ENCODE results near the gene A1BG.

The A1BG gene, protein sequence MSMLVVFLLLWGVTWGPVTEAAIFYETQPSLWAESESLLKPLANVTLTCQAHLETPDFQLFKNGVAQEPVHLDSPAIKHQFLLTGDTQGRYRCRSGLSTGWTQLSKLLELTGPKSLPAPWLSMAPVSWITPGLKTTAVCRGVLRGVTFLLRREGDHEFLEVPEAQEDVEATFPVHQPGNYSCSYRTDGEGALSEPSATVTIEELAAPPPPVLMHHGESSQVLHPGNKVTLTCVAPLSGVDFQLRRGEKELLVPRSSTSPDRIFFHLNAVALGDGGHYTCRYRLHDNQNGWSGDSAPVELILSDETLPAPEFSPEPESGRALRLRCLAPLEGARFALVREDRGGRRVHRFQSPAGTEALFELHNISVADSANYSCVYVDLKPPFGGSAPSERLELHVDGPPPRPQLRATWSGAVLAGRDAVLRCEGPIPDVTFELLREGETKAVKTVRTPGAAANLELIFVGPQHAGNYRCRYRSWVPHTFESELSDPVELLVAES

DNA sequence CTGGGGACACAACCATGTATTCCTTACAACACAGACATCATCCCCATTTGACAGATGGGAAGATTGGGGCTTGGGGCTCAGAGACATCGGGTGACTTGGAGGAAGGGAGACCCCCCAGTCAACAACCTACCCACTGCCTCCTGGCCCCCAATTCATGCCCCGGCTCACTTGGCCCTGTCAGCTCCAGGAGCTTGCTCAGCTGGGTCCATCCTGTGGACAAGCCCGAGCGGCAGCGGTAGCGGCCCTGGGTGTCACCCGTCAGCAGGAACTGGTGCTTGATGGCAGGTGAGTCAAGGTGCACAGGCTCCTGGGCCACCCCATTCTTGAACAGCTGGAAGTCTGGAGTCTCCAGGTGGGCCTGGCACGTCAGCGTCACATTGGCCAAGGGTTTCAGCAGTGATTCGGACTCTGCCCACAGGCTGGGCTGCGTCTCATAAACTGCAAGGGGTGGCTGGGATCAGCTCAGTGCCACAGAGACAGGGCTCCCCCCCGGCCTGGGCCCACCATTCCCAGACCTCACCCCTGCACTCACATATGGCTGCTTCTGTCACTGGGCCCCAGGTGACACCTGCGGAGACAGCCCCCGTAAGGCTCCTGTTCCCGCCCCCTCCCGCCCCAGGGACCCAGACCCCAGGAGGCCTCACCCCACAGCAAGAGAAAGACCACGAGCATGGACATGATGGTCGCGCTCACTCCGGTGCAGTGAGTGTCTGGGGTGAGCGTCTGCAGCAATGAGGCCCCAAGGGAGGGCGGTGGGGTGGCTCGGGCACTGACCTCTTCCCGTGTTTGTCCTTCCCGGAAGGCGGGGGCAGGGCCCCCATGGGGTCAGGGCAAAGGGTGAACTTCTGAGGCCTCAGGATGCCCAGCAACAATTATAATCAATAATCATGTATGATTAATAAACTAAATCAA, at the start of gene A1BG:
Gene A1BG, minus strand, starts transcription at position 733 of the 912 bp plus-strand sequence. Its CDS starts 55 bp downstream, at position 678.
- no peak for DNase-seq

DNA sequence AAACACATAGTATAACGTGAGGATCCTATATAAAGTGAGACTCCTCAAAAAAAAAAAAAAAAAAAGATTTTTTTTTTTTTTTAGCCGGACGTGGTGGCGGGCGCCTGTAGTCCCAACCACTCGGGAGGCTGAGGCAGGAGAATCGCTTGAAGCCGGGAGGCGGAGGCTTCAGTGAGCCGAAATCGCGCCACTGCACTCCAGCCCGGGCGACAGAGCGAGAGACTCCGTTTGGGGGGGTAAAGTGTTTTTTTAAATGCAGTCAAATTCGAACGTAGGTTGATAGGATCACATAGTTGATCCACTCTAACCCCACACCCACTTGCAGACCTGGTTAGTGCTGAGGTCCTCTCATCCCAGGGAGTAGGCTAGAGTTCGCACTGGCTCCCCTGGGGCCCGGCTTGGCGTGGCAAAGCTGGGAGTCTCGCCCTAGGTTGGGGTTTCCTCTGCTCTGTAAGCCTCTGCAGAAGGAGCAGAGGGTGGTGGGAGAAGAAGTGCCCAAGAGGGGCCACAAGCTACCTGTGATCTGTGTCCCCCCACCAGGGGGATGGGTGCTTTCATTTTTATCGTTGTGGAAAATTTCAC, 48.6 kb upstream of the A1BG start:
- no peak for DNase-seq

DNA sequence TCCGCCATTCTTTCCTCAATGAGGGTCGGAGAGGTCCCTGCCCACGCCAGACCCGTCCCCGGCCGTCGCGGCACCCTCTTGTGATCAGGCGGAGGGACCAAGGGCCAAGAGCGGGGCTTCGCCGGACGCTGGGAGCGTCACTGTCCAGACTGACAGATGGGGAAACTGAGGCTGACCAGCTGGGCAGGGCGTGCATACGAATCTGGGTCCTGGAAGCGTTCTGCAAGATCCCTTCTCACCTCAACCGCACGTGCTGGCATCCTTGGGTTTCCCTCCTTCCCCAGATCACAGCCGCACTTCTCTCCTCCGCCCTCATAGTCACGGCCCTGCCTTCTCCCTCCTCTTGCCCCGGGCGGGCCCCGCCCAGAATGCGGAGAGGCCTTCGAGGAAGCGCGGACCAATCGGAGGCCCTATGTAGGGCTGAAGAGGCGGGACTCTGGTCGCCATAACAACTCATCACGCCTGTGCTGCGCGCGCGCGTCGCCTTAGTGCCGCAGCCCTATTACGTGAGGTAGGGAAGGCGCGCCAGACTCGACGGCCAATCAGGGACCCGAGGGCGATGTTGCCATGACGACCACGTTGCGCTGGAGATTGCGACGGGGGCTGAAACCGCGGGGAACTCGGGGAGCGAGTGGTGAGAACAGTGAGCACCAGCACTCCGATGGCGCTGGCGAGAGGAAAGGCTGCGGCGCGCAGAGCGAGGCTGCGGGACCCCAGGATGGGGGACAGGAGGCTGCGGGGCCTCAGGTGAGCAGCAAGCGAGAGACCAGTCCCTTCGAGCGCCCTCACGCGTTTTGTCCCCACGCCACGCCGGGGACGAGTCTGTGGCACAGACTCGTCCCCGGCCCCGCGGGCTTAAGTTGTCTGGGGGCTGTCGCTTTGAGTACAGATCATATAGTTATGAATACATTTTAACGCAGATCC, 47.9 kb upstream of the A1BG start:
- DNase-seq: peak; percentile 96

DNA sequence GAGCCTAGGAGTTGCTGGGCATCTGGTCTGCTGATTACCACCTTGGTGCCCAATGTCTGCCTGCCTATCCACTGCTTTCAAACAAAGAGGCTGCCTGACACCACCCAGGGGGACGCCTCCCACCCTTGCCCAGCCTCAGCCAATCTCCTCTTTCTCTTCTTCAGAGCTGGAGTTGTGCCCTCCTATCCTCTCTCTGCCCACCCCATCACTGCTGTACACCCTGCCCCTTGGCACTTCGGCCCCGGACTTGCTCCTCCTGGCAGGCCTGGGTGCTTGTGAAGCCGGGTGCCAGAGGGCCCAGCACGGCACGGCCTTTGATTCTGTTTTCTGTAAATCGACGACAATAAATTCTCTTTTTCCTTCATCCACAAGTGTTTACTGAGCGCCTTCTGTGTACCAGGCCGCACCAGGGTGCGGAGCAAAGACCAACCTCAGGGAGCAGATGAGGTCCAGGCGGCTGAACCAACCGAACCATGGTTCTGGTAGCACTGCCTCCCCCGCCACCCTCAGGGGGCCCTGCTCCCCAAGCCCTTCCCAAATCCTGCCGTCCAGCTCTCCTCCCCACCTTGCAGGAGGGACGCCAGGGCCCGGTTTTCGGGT, 47.1 kb upstream of the A1BG start:
- DNase-seq: no peak

DNA sequence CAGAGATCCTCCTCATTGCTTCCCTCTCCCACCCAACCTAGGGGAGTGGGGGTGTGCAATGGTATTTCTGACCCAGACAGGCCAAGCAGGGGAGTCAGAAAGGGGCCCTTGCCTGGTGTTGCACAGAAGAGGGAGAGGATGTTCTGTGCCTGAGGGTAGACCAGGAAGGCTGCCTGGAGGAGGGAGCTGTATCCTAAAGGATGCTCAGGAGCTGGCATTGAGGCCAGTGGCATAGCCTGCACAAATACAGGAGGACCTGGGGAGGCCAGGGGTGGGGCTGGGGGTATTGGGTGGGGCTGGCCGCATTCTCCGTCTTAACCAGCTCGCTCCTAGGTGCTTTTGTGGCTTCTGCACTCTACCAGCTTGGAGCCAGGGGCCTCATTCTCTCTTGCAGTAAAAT, 46.6 kb upstream of the A1BG start:
- DNase-seq: no peak

DNA sequence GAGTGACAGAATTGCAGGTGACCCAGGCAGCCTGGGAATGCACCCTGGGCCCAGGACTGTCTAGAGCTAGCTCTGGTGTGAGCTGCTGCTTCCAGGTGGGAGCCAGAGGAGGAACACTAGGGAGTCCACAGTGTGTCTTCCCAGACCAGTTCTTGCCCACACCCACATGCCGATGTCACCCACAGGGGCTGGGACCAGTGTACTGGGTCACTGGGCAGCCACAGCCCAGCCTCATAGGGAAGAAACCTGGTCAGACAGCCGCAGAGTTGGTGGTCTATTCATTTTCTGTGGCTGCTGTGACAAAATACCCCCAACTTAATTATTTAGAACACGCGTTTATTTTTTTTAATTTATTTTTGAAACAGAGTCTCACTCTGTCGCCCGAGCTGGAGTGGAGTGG, 45.3 kb upstream of the A1BG start:
- no peak for DNase-seq

DNA sequence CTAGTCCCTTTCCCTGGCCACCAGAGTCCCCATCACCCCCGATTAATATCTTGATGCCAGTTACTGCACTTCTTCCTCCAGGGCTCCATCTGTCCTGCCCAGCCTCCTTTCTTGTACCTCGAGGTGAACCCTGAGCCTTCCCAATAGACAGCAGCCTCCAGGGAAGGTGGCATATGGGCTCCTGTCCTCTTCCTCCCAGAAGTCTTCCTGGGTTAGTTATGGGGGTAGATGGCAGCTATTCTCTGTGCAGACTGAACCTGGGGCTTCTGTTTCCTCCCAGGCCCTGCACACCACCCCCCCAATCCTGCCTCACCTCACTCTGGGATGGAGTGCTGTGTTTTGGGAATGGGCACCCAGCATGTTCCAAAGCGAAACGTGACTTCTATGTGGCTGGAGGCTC, 44.8 kb upstream of the A1BG start:
- DNase-seq: no peak

DNA sequence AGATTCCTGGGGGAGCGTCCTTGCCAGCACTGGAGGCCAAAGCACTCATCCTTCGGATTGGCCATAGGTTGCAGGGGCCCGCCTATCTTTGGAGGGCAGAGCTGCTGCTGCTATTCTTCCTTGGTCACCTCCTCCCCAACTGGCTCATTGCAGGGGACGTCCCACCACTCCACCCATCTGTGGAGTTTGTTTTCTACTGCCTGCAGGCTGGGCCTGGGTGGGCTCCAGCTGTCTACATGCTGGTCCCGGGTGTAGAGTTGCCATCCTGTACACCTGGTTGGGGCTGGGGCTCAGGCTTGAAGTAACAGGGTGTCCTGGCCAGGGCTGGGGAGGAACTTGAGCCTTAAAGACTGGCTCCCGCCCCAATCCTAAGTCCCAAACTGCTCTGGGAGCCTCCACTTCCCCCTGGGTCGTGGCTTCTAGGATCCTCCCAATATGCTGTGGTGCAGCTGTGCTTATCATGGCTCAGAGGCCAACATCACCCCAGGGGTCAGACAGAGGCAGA, 44.3 kb upstream of the A1BG start:
- DNase-seq: no peak

DNA sequence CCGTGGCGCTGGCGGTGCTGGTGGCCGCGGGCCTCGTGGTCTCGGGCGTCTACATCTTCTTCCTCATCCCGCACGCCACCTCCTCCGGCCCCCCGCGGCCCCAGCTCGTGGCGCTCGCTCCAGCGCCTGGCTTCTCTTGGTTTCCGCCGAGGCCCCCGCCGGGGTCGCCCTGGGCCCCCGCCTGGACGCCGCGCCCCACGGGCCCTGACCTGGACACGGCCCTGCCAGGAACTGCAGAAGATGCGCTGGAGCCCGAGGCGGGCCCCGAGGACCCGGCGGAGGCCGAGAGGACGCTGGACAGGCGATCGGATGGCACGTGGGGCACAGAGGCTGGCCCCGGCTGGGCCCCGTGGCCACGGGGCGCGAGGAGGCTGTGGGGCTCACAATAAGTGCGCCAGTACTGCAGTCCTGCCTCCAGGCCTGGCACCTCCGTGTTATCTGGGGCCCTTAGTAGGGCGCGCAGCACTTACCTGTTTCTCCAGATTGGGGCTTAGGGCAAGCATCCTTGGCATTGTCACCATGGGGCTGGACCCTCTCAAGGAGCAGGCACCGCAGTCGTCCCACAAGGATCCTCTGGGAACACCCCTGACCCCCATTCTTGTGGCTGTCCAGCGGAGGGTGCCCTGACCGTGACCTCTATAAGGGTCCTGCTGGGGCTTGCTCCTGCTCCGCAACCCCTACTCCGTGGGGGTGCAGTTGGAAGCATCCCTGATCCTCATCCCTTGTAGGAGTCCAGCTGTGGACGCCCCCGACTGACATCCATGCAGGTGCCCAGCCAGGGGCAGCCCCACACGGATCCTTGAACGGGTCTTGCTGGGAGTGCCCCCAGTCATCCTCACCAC, 43.6 kb upstream of the A1BG start:
- DNase-seq: no peak

DNA sequence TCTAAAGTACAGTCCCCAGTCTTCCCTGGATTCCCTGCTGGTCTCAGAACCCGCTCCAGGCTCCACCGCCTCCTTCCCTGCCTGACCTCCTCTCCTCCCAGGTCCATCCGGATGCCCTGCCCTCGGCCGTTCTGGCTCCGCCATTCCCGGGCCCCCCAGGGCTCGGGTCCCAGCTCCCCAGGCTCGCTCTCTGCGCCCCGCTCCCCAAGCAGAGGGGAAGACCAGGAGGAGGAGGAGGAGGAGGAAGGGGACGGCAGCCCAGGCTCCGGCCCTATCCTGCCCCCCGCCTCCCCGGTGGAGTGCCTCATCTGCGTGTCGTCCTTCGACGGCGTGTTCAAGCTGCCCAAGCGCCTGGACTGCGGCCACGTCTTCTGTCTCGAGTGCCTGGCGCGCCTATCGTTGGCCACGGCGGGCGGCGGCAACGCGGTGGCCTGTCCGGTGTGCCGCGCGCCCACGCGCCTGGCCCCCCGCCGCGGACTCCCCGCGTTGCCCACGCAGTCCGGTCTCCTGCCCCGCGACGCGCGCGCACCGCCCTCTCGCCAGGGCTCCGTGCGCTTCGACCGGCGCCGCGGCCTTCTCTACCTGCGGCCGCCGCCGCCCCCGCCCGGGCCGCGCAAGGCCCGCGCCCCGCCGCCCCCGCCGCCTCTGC, 42.8 kb upstream of the A1BG start:
- DNase-seq: peak; percentile 9

DNA sequence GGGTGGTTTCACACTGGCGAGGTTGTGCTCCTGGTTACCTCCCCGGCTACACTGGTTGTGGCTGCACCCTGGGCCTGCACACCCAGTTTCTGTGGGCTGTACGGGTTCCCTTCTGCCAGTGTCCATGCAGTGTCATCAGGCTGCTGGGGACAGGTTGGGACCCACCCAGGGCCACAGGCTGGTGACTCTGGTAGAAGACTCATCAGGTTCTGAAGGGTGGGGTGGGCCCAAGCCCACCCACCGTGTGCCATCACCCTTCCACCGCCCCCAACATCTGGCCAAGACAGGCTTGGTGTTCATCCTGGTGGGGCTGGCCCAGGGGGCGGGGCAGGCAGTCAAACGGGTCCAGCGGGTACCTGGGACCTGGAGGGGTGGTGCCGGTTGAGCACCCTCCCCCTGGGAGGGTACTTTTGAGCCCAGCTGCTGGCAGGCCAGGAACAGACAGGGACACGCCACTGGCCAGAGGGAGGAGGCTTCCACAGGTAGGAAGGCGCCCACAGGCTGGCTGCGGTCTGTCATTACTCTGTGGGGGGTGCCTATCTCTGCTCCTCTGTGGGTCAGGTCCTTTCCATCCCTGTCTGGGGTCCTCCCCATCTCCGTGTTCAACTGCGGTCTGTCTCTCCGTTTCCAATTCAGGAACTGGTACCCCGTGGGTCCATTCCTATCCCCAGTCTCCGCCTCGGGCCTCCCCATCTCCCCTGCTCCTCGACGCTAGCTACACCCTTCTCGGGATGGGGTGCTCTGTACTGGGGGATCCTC, 42.1 kb upstream of the A1BG start, which contains the start of gene RNF225:
Gene RNF225, plus strand, starts transcription at position 437 of the 759 bp plus-strand sequence. CDS start 434 bp downstream, outside the sequence.
- no peak for DNase-seq

DNA sequence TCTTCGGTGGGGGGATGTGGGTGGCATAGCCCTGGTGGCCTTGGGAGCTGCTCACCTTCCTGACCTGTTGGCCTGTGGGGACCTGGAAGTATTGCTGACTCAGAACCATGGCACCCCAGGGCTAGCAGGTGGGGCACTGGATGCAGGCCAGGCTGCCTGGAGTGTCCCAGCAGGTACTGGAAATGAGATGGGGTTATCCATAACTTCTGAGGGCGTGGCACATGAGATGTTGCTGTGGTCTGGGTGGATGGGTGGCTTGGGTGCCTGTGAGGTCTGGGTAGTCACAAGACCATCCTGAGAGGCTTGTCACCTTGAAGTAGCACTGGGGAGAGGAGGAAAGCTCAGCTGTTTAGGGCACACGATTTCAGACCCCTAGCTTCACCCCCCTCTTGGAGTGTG, 41.5 kb upstream of the A1BG start:
- no peak for DNase-seq

DNA sequence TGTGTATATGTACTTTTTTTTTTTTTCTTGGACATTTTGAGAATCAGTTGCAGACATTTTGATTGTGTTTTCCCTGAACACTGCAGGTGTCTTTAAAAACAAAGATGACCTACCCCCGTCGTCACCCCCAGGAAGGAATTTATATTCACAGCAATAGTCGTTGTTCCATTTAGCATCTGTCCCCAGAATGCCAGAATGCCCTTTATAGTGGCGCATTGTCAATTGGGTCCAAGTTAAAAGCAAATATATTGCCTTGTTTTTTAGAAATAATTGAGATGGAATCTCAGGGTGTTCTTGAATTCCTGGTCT, 40.4 kb upstream of the A1BG start:
- DNase-seq: no peak

DNA sequence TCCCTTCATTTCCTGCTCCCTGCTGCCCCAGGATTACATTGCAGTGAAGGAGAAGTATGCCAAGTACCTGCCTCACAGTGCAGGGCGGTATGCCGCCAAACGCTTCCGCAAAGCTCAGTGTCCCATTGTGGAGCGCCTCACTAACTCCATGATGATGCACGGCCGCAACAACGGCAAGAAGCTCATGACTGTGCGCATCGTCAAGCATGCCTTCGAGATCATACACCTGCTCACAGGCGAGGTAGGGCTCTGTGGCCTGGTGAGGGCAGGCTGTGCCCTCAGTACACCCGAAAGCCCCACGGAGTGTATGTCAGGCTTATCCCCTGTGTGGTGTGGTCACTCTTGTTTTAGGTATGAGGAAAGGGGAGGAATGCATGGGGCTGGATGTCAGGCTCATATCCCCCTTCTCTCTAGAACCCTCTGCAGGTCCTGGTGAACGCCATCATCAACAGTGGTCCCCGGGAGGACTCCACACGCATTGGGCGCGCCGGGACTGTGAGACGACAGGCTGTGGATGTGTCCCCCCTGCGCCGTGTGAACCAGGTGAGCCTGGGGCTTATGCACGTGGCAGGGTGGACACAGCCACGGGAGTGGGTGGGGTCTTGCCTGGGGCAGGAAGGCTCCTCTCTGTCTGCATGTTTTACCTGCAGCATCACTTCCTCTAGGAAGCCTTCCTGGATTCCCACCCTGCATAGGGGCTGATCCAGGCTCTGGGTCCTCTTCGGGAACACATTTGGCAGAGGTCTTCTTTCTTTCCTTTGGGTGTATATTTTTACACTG, 39.8 kb upstream of the A1BG start:
- no peak for DNase-seq

DNA sequence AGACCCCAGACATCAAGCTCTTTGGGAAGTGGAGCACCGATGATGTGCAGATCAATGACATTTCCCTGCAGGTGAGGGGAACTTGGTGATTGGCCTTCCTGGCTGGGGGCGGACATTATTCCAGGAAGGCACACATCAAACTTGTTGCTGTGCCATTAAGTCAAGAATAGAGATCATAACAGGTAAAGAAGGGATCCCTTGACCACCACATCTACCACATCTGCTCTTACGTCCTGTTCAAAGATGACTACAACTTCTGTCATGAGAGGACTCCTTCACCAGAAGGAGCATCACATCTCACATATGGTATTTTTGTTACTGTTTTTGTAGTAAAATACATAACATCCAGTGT, 34.9 kb upstream of the A1BG start:
- no peak for DNase-seq

DNA sequence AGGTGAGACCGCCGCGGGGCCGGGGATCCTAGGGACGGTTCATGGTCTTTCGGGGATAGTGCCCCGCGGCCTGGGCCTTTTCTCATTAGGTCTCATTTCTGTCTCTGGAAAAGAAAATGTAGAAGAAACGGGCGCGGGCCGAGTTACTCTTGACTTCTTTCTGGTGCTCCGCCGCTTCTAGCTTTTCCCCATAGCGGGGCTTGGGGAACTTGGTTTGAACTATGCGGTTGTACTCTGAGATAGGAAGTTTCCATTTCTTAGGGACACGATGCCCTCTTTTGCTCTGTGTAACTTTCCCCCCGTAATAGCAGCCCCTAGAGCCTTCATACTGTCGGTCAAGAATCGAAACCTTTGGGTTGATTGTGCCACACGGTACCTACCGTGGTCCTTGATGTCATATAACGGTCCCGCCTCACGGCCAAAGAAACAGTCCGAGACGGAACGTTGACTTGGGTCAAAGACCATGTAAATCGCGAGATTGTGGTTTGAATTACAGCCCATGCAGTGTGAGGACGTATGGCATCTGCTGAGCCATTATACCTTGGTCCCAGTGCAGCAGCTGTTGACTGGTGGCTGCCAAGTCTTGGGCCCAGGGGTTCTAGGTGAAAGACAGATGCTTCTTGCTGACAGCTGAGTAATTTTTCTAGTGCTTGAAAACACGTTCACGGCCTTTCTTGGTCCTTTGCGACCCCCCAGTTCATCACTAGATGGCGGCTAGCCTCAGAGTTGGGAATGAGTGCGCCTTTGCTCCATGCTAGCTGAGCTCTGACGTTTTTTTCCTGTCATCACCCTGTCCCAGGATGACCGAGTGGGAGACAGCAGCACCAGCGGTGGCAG, 34.3 kb upstream of the A1BG start:
- DNase-seq: no peak

DNA sequence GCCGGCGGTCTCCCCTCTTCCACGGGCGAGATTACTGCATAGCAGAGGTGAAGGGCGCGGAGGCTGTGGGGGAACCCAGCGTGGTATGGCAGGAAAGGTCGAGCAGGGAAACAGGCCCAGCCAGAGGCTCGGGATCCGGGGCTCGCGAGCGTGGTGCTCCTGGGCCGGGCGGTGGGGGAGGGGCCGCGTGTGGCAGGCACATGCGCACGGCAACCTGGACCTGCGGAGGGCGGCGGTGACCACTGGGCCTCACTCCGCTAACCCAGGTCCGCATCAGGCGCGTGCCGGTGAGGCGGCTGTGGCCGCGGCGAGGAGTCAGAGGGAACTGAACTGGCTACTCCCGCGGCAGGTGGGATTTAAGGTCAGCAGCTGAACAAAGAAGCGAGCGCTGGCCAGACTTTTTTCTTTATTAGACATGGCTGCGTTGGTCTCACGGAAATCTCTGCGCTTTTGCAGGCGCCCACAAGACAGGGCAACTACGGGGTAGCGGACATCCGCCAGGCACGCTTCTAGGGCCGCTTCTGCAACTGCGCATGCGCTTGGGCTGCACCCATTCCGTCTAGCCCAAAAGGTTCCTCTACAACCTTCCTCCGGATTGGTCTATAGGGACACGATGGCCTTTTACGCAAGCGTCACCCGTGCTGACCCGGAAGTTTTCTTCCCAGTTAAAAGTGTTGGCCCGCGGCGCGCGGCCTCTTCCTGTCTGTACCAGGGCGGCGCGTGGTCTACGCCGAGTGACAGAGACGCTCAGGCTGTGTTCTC, 33.5 kb upstream of the A1BG start, which contains the start of gene RPS5:
Gene RPS5, plus strand, starts transcription at position 694 of the 762 bp plus-strand sequence. CDS start 869 bp downstream, outside the sequence.
- peak; percentile 95 for DNase-seq

Data from NCI-H526 treated with DMSO at 0.1 percent for 48 hours (cell line).